Hepatocyte (in vitro differentiated cells): ENCODE data around the gene ZNF407. TPM values are rescaled to one million over a fixed set of nuclear protein-coding genes. Genes with fewer than 3 reads are reported as not detected.

ENCODE experiments used
- DNase-seq: peaks from one replicate; pipeline ENCODE4 v3.0.0-alpha.2; 2016; ENCODE audit warnings: low spot score
- H2AFZ ChIP-seq: fragments of 200-600 bp; sonication (generic); 2 replicates; pipeline ENCODE4 v1.6.0; 2016; ENCODE audit warnings: antibody characterized with exemption, mild to moderate bottlenecking
- H3K27ac ChIP-seq: fragments of 200-600 bp; sonication (generic); 2 replicates; pipeline ENCODE4 v1.5.1; 2016; ENCODE audit warnings: mild to moderate bottlenecking
- H3K27me3 ChIP-seq: fragments of 200-600 bp; sonication (generic); 2 replicates; pipeline ENCODE4 v1.6.1; 2016
- H3K36me3 ChIP-seq: fragments of 200-600 bp; sonication (generic); replicated peaks from 2 replicates; pipeline ENCODE4 v1.5.1; 2016; ENCODE audit warnings: low read depth; ENCODE audit not compliant: insufficient read depth
- H3K4me1 ChIP-seq: fragments of 200-600 bp; sonication (generic); 2 replicates; pipeline ENCODE4 v1.5.1; 2016; ENCODE audit warnings: mild to moderate bottlenecking, moderate library complexity; ENCODE audit not compliant: insufficient read depth
- H3K4me2 ChIP-seq: fragments of 200-600 bp; sonication (generic); 2 replicates; pipeline ENCODE4 v1.6.0; 2016
- H3K4me3 ChIP-seq: fragments of 200-600 bp; sonication (generic); 2 replicates; pipeline ENCODE4 v1.5.1; 2016; ENCODE audit warnings: mild to moderate bottlenecking
- H3K79me2 ChIP-seq: fragments of 200-600 bp; sonication (generic); 2 replicates; pipeline ENCODE4 v1.6.0; 2017; ENCODE audit warnings: mild to moderate bottlenecking
- H3K9me2 ChIP-seq: fragments of 200-600 bp; sonication (generic); replicated peaks from 2 replicates; pipeline ENCODE4 v1.6.0; 2017; ENCODE audit warnings: mild to moderate bottlenecking; ENCODE audit not compliant: insufficient read depth
- H3K9me3 ChIP-seq: fragments of 200-600 bp; sonication (generic); 2 replicates; pipeline ENCODE4 v1.5.1; 2016; ENCODE audit warnings: low read depth, mild to moderate bottlenecking
- H4K20me1 ChIP-seq: fragments of 200-600 bp; sonication (generic); 2 replicates; pipeline ENCODE4 v1.6.0; 2016; ENCODE audit warnings: mild to moderate bottlenecking; ENCODE audit not compliant: insufficient read depth, poor library complexity, severe bottlenecking
- CTCF ChIP-seq: fragments of 200-600 bp; sonication (generic); IDR thresholded peaks from 2 replicates; pipeline ENCODE4 v1.5.1; 2016; ENCODE audit warnings: antibody characterized with exemption, mild to moderate bottlenecking; ENCODE audit not compliant: poor library complexity
- EZH2 ChIP-seq: fragments of 200-600 bp; sonication (generic); IDR thresholded peaks from 2 replicates; pipeline ENCODE4 v1.6.1; 2016; ENCODE audit warnings: antibody characterized with exemption, mild to moderate bottlenecking, borderline replicate concordance
- EZH2phosphoT487 ChIP-seq: fragments of 200-600 bp; sonication (generic); IDR thresholded peaks from one replicate; pipeline ENCODE4 v1.6.1; 2018; ENCODE audit warnings: antibody characterized with exemption, mild to moderate bottlenecking, low read depth, moderate library complexity; ENCODE audit not compliant: unreplicated experiment, severe bottlenecking
- WGBS: methylation state at CpG from one replicate; pipeline ENCODE4 v1.1.6; 2016; ENCODE audit warnings: low lambda C conversion rate; ENCODE audit errors: missing lambda C conversion rate; 5-methylcytosine and 5-hydroxymethylcytosine counted together
- polyA plus RNA-seq: library from polyadenylated mRNA; unstranded; fragments of >200 nt; fragmentation: Nextera tagmentation; extraction: Ambion mirVana; gene quantifications from 2 replicates; pipeline ENCODE4 v1.2.1, GENCODE V29; 2016
- total RNA-seq: library from RNA; depleted of rRNA; stranded (reverse); fragments of >200 nt; gene quantifications from 2 replicates; pipeline ENCODE4 v1.2.3, GENCODE V29; 2014

ZNF407 gene
- total and polyA plus RNA-seq, 2 experiments from 2014 or later, result 3.2 to 12.4 TPM

GRCh38 chr18:74669136-74669798 is 71.6 kb downstream of the ZNF407 start:
- no peak overlapping the region for H3K27ac ChIP-seq
- no peak overlapping the region for H3K4me2 ChIP-seq
- H3K79me2 ChIP-seq, result no peaks in the 10 kb centered on the region
- H2AFZ ChIP-seq, result no peak overlapping the region
- H3K27me3 ChIP-seq, result no peaks in the 10 kb centered on the region
- H4K20me1 ChIP-seq, result no peaks in the 10 kb centered on the region
- H3K9me2 ChIP-seq, result no peaks in the 10 kb centered on the region
- TF ChIP-seq EZH2, result no peak
- no peak overlapping the region for H3K4me3 ChIP-seq
- no peak for DNase-seq
- WGBS, result 89% methylated on average over 8 of the region's 8 CpGs
- no peaks in the 10 kb centered on the region for H3K9me3 ChIP-seq
- H3K4me1 ChIP-seq, result no peaks in the 10 kb centered on the region
- no peaks in the 10 kb centered on the region for H3K36me3 ChIP-seq

- H3K27ac ChIP-seq, result no peak overlapping the region
- no peak overlapping the region for H2AFZ ChIP-seq
- H3K36me3 ChIP-seq, result no peaks in the 10 kb centered on the region
- H3K4me3 ChIP-seq, result no peak overlapping the region
- TF ChIP-seq EZH2phosphoT487, result no peak
- no peak for TF ChIP-seq CTCF
- no peak for TF ChIP-seq EZH2
- H3K4me2 ChIP-seq, result no peak overlapping the region
- no peaks in the 10 kb centered on the region for H3K27me3 ChIP-seq
- H3K9me2 ChIP-seq, result no peaks in the 10 kb centered on the region
- H3K4me1 ChIP-seq, result no peaks in the 10 kb centered on the region
- no peak for DNase-seq
- H3K9me3 ChIP-seq, result peaks cover 6% of the 10 kb centered on the region
- no peaks in the 10 kb centered on the region for H3K79me2 ChIP-seq
- 81% methylated on average over 6 of the region's 6 CpGs for WGBS
- no peaks in the 10 kb centered on the region for H4K20me1 ChIP-seq
Observed at GRCh38 chr18:74672371-74672770, 74.7 kb downstream of the ZNF407 start.

- WGBS, result 52% methylated on average over 2 of the region's 2 CpGs
- H3K4me2 ChIP-seq, result no peak overlapping the region
- H3K9me2 ChIP-seq, result no peaks in the 10 kb centered on the region
- DNase-seq, result no peak
- H3K4me1 ChIP-seq, result no peaks in the 10 kb centered on the region
- no peak overlapping the region for H3K4me3 ChIP-seq
- H3K79me2 ChIP-seq, result no peaks in the 10 kb centered on the region
- no peak for TF ChIP-seq CTCF
- no peak for TF ChIP-seq EZH2
- no peak for TF ChIP-seq EZH2phosphoT487
- peaks cover 11% of the 10 kb centered on the region for H3K9me3 ChIP-seq
- no peak overlapping the region for H3K27ac ChIP-seq
- H2AFZ ChIP-seq, result no peak overlapping the region
- H3K36me3 ChIP-seq, result no peaks in the 10 kb centered on the region
- no peaks in the 10 kb centered on the region for H4K20me1 ChIP-seq
- H3K27me3 ChIP-seq, result no peaks in the 10 kb centered on the region
Observed at GRCh38 chr18:74674487-74674886, 76.8 kb downstream of the ZNF407 start.

GRCh38 chr18:74679006-74679678 is 81.5 kb downstream of the ZNF407 start:
- WGBS, result 85% methylated on average over 6 of the region's 6 CpGs
- no peak for TF ChIP-seq EZH2phosphoT487
- no peak for TF ChIP-seq CTCF
- no peak for TF ChIP-seq EZH2
- H4K20me1 ChIP-seq, result no peaks in the 10 kb centered on the region
- H3K4me2 ChIP-seq, result no peak overlapping the region
- no peak overlapping the region for H3K4me3 ChIP-seq
- no peaks in the 10 kb centered on the region for H3K9me2 ChIP-seq
- peaks cover 11% of the 10 kb centered on the region for H3K9me3 ChIP-seq
- no peaks in the 10 kb centered on the region for H3K79me2 ChIP-seq
- DNase-seq, result no peak
- H3K36me3 ChIP-seq, result no peaks in the 10 kb centered on the region
- no peak overlapping the region for H3K27ac ChIP-seq
- no peaks in the 10 kb centered on the region for H3K27me3 ChIP-seq
- peaks cover 12% of the 10 kb centered on the region for H3K4me1 ChIP-seq
- no peak overlapping the region for H2AFZ ChIP-seq
